Hematopoietic multipotent progenitor cell treated with erythropoietin and hydrocortisone succinate and interleukin-3 and kit ligand, for 4 days (in vitro differentiated cells): ENCODE results near the gene RIN3.

ENCODE experiments used
- DNase-seq: peaks from one replicate; pipeline ENCODE4 v3.0.0-alpha.2; 2015

Gene RIN3

GRCh38 chr14:92603309-92604242 lies 90.0 kb downstream of the RIN3 start:
- peak; percentile 57 for DNase-seq

- no peak for DNase-seq
Measured at GRCh38 chr14:92605274-92605940, 91.8 kb downstream of the RIN3 start.

GRCh38 chr14:92607251-92607650 lies 93.7 kb downstream of the RIN3 start:
- DNase-seq = no peak

GRCh38 chr14:92607702-92608429 lies 94.3 kb downstream of the RIN3 start:
- peak; percentile 31 for DNase-seq

- peak; percentile 56 for DNase-seq
Measured at GRCh38 chr14:92609955-92610354, 96.4 kb downstream of the RIN3 start.

GRCh38 chr14:92610849-92611271 lies 97.3 kb downstream of the RIN3 start:
- DNase-seq = peak; percentile 34

GRCh38 chr14:92613008-92613658 lies 99.6 kb downstream of the RIN3 start:
- peak; percentile 76 for DNase-seq

- no peak for DNase-seq
Measured at GRCh38 chr14:92613681-92614260, 100.2 kb downstream of the RIN3 start.

GRCh38 chr14:92615451-92615850 lies 101.9 kb downstream of the RIN3 start:
- peak; percentile 74 for DNase-seq

GRCh38 chr14:92616178-92616577 lies 102.6 kb downstream of the RIN3 start:
- DNase-seq = no peak

GRCh38 chr14:92617581-92617980 lies 104.0 kb downstream of the RIN3 start:
- DNase-seq = no peak

- DNase-seq = no peak
Measured at GRCh38 chr14:92619671-92620456, 106.3 kb downstream of the RIN3 start.

GRCh38 chr14:92622311-92622710 lies 108.7 kb downstream of the RIN3 start:
- no peak for DNase-seq

GRCh38 chr14:92624764-92625163 lies 111.2 kb downstream of the RIN3 start:
- DNase-seq = no peak

- DNase-seq = no peak
Measured at GRCh38 chr14:92625213-92625612, 111.6 kb downstream of the RIN3 start.

- no peak for DNase-seq
Measured at GRCh38 chr14:92626041-92626440, 112.5 kb downstream of the RIN3 start.

GRCh38 chr14:92627707-92628215 lies 114.2 kb downstream of the RIN3 start:
- DNase-seq = no peak

- no peak for DNase-seq
Measured at GRCh38 chr14:92628636-92629035, 115.1 kb downstream of the RIN3 start.

- no peak for DNase-seq
Measured at GRCh38 chr14:92630367-92630766, 116.8 kb downstream of the RIN3 start.

GRCh38 chr14:92631098-92631497 lies 117.5 kb downstream of the RIN3 start:
- no peak for DNase-seq

GRCh38 chr14:92632546-92633273 lies 119.1 kb downstream of the RIN3 start:
- no peak for DNase-seq
